Keratinocyte (primary cell): ENCODE measurements around the gene FBXO47. TPM values are rescaled to one million over a fixed set of nuclear protein-coding genes. Genes with fewer than 3 reads are reported as not detected.

Source experiments
- DNase-seq: peaks from one replicate; pipeline ENCODE4 v3.0.0-alpha.2; 2011; ENCODE audit warnings: low read depth, missing footprints, low spot score
- FAIRE-seq: peaks from 2 replicates; lab custom pipeline; 2011; peaks lifted over from hg19 to GRCh38; lab: Jason Lieb, UNC
- H2AFZ ChIP-seq: 2 replicates; pipeline ENCODE4 v1.6.0; 2012; ENCODE audit warnings: low read length, control low read depth, inconsistent platforms; ENCODE audit not compliant: control insufficient read depth
- H3K27ac ChIP-seq: 2 replicates; pipeline ENCODE4 v1.5.1; 2011; ENCODE audit warnings: low read length; ENCODE audit not compliant: control insufficient read depth, insufficient read depth
- H3K27me3 ChIP-seq: 3 replicates; pipeline ENCODE4 v1.6.0; 2011; ENCODE audit warnings: low read length; ENCODE audit not compliant: control insufficient read depth, insufficient read depth; ENCODE audit errors: extremely low read depth
- H3K36me3 ChIP-seq, 2 experiments: 2 replicates in 1 of 2; 3 replicates in 1 of 2; pipeline ENCODE4 v1.5.1; 2011; ENCODE audit warnings: low read length in 2 of 2, mild to moderate bottlenecking in 1 of 2; ENCODE audit not compliant: control insufficient read depth in 2 of 2, insufficient read depth in 2 of 2; ENCODE audit errors: extremely low read depth in 1 of 2
- H3K4me1 ChIP-seq: 3 replicates; pipeline ENCODE4 v1.5.1; 2011; ENCODE audit warnings: low read length; ENCODE audit not compliant: control insufficient read depth, insufficient read depth; ENCODE audit errors: extremely low read depth
- H3K4me2 ChIP-seq: 3 replicates; pipeline ENCODE4 v1.6.0; 2011; ENCODE audit warnings: low read depth, low read length; ENCODE audit not compliant: control insufficient read depth, insufficient read depth; ENCODE audit errors: extremely low read depth
- H3K4me3 ChIP-seq, 3 experiments: fragments of 200-600 bp in 1 of 3; sonication (generic) in 1 of 3; 2 replicates in 2 of 3; 3 replicates in 1 of 3; pipeline ENCODE4 v1.5.1; 2011 to 2016; ENCODE audit warnings: low read length in 3 of 3, mild to moderate bottlenecking in 3 of 3, control low read depth in 2 of 3, inconsistent platforms in 1 of 3, low read depth in 1 of 3, mixed read lengths in 1 of 3, mixed run types in 1 of 3, moderate library complexity in 1 of 3; ENCODE audit not compliant: control insufficient read depth in 2 of 3, insufficient read depth in 2 of 3; ENCODE audit errors: extremely low read depth in 1 of 3
- H3K79me2 ChIP-seq: 2 replicates; pipeline ENCODE4 v1.6.0; 2012; ENCODE audit warnings: low read length; ENCODE audit not compliant: control insufficient read depth, insufficient read depth
- H3K9ac ChIP-seq: 3 replicates; pipeline ENCODE4 v1.6.0; 2011; ENCODE audit warnings: low read length; ENCODE audit not compliant: control insufficient read depth, insufficient read depth; ENCODE audit errors: extremely low read depth
- H3K9me1 ChIP-seq: 3 replicates; pipeline ENCODE4 v1.6.0; 2011; ENCODE audit warnings: low read length; ENCODE audit not compliant: control insufficient read depth, insufficient read depth; ENCODE audit errors: extremely low read depth
- H3K9me3 ChIP-seq: 2 replicates; pipeline ENCODE4 v1.5.1; 2012; ENCODE audit warnings: low read depth, low read length; ENCODE audit not compliant: control insufficient read depth
- H4K20me1 ChIP-seq: 3 replicates; pipeline ENCODE4 v1.6.0; 2011; ENCODE audit warnings: low read length; ENCODE audit not compliant: control insufficient read depth, insufficient read depth; ENCODE audit errors: extremely low read depth
- CTCF ChIP-seq, 3 experiments: IDR thresholded peaks in 1 of 3; conservative IDR thresholded peaks in 1 of 3; optimal IDR thresholded peaks in 1 of 3; 2 replicates in 2 of 3; 3 replicates in 1 of 3; pipeline versions ENCODE3 to v1.5.1; 2011; ENCODE audit warnings: low read length in 3 of 3, mild to moderate bottlenecking in 3 of 3, moderate library complexity in 2 of 3, control low read depth in 1 of 3, inconsistent platforms in 1 of 3; ENCODE audit not compliant: insufficient read depth in 2 of 3; ENCODE audit errors: extremely low read depth in 1 of 3
- EZH2 ChIP-seq: IDR thresholded peaks from one replicate; pipeline ENCODE4 v1.6.1; 2012; ENCODE audit warnings: inconsistent platforms, mild to moderate bottlenecking, low read length, moderate library complexity
- dilution Hi-C: fragments of 300-500 bp; cut with MboI; formaldehyde crosslinking; loops from one replicate; pipeline ENCODE4 v1.7.0; 2020; ENCODE audit warnings: low sequenced_read_pairs; ENCODE audit not compliant: extremely low pct_ligation_motif_present
- polyA plus RNA-seq, 5 experiments: library from polyadenylated mRNA; depleted of rRNA in 3 of 5; stranded (reverse) in 3 of 5; stranded (forward) in 1 of 5; unstranded in 1 of 5; fragments of >200 nt; gene quantifications; 1 replicate in 1 of 5; 2 replicates in 3 of 5; 3 replicates in 1 of 5; pipeline versions ENCODE4 v1.2.1 to v1.2.3, GENCODE V29; 2011 to 2012; ENCODE audit warnings: missing spikeins in 2 of 5, low read depth in 1 of 5, low replicate concordance in 1 of 5

Gene FBXO47
- polyA plus RNA-seq, 1 donor (not counting 4 experiments of a cell fraction or from before 2014, with no cell fraction given), result not detected

GRCh38 chr17:38893607-38894006 is 73.6 kb downstream of the FBXO47 start:
- no peak for FAIRE-seq

GRCh38 chr17:38893113-38893512 is 74.1 kb downstream of the FBXO47 start:
- no peaks in the 10 kb centered on the region for H3K4me1 ChIP-seq
- H3K36me3 ChIP-seq, result peaks cover 52 to 61% of the 10 kb centered on the region in 2 experiments
- no peak overlapping the region for H3K4me2 ChIP-seq
- no peak overlapping the region for H3K27ac ChIP-seq
- no peak overlapping the region for H2AFZ ChIP-seq
- TF ChIP-seq CTCF (optimal IDR thresholded peaks at IDR 0.05 in 1 of 3, IDR thresholded peaks at IDR 0.05 in 1 of 3, conservative IDR thresholded peaks at IDR 0.05 in 1 of 3; ENCODE audit: extremely low read depth in 1 of 3, insufficient read depth in 2 of 3, low read length in 3 of 3) (no peak), EZH2 (no peak)
- H3K27me3 ChIP-seq, result no peaks in the 10 kb centered on the region
- peaks cover 19% of the 10 kb centered on the region for H3K79me2 ChIP-seq
- FAIRE-seq (no peak), DNase-seq (no peak)
- H3K4me3 ChIP-seq, result no peak overlapping the region
- dilution Hi-C loops, result no loop called here
- H3K9ac ChIP-seq, result no peak overlapping the region
- H3K9me3 ChIP-seq, result no peaks in the 10 kb centered on the region
- no peaks in the 10 kb centered on the region for H3K9me1 ChIP-seq
- H4K20me1 ChIP-seq, result peaks cover under 1% of the 10 kb centered on the region

More at GRCh38 chr17:38893607-38894006, 73.6 kb downstream of the FBXO47 start:
- Histone ChIP-seq H3K79me2 (peaks cover 14% of the 10 kb centered on the region), H4K20me1 (no peaks in the 10 kb centered on the region), H3K27ac (no peak overlapping the region), H3K36me3 (peaks cover 56 to 64% of the 10 kb centered on the region in 2 experiments), H3K27me3 (no peaks in the 10 kb centered on the region), H3K4me3 (no peak overlapping the region), H3K4me2 (no peak overlapping the region), H3K9me1 (no peaks in the 10 kb centered on the region), H3K9ac (no peak overlapping the region), H2AFZ (no peak overlapping the region), H3K4me1 (no peaks in the 10 kb centered on the region), H3K9me3 (no peaks in the 10 kb centered on the region)
- TF ChIP-seq CTCF (optimal IDR thresholded peaks at IDR 0.05 in 1 of 3, IDR thresholded peaks at IDR 0.05 in 1 of 3, conservative IDR thresholded peaks at IDR 0.05 in 1 of 3; ENCODE audit: extremely low read depth in 1 of 3, insufficient read depth in 2 of 3, low read length in 3 of 3) (no peak), EZH2 (no peak)
- dilution Hi-C loops, result no loop called here
- no peak for DNase-seq
